Bone marrow (tissue), 2 donors: ENCODE results near the gene CHD5.
"Not testable (repeated sequence)": the region's sequence is repeated elsewhere in the genome, so short reads cannot be mapped to it uniquely, and the experiment has no call there.

ENCODE experiments used
- DNase-seq, 2 donors: peaks; one replicate each; lab custom pipeline; 2025; lab: John Stamatoyannopoulos, UW

The CHD5 gene

DNA sequence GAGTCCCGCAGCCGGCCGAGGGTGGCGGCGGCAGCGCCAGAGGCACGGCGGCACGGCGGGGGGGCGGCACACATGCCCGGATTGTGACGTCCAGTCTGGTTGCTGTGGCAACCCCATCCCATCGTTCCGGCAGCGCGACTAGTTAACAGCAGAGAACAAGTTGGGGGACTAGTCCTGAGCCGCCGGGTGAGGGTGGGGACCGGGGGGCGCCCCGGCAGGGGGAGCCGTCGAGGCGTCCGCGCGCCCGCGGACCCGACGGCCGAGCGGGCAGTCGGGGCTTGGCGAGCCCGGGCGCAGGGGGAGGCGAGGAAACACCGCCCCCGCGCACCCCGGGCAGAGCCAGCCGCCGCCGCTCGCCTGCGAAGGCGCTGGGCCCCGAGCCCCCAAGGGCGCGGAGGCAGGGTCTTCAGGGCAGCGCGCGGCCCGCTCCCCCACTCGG is at the start of gene CHD5:
TSS of gene CHD5 (minus strand) at position 54 of the 439 bp plus-strand sequence. CDS start 298 bp downstream, outside the sequence.
- DNase-seq = no peak

DNA sequence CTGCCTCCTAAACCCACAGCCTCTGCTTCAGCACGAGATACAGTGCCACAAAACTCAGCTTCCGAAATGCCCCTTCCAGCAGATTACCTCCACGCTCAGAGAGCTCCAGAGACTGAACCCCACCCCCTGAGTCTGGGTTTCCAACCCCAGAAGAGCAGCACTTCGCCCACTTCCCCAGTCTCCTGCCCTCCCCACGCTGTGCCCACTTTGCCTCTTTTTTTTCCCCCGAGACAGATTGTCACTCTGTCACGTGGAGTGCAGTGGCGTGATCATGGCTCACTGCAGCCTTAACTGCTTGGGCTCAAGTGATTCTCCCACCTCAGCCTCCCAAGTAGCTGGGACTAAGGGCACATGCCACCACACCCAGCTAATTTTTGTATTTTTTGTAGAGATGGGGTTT is 45.5 kb upstream of the CHD5 start:
- DNase-seq = no peak

DNA sequence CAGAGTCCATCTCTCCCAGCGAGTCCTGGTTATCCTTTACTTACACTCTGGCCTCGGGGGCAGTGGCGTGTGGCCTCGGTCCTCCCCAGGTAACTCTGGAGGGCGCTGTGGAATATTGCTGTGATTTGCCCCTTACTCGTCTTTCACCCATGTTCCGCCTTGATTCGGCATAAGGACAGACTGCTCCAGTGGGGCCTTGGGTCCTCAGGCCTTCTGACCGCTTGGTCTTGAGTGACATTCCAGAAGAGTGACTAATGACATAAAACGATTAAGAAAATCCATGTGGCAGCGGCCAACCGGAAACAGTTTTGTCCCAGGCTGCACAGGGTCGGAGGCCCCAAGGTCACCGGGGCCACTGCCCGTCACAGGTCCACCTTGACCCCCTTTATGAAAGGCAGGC is 44.6 kb upstream of the CHD5 start:
- DNase-seq = no peak

DNA sequence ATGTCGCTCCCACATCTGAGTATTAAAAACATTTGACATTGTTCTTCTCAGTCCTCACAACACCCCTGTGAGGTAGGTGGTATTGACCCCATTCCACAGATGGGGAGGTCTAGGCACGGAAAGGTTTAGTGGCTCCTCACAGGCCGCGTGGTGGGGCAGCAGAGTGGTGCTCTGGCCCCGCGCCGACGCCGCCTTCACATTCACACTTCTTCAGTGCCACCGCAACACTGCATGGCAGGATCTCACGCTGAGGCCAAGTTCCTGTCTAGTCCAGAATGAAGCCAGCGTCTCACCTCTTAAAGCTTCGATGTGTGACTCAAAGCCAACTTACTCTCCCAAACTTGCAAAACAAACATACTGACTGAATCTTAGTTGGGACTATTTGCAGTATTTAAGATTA is 43.5 kb upstream of the CHD5 start:
- no peak for DNase-seq

DNA sequence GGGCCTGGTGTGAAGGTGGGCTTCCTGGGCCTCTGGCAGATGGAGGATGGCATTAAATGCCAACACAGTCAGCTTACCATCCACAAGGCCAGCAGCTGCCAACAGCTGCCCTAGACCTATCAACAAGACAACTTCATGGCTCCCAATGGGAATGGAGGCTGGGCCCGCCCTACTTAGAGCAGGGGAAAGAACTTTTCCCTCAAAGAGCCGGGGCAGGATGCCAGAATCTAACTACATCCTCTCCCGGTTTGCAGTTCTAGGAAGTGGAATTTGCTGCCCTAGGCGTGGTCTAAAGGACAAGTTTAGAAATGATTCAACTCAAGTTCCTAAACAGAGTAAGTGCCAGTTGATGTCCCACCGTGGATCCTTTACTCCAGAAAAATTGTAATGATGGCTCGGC is 42.5 kb upstream of the CHD5 start:
- DNase-seq = no peak

DNA sequence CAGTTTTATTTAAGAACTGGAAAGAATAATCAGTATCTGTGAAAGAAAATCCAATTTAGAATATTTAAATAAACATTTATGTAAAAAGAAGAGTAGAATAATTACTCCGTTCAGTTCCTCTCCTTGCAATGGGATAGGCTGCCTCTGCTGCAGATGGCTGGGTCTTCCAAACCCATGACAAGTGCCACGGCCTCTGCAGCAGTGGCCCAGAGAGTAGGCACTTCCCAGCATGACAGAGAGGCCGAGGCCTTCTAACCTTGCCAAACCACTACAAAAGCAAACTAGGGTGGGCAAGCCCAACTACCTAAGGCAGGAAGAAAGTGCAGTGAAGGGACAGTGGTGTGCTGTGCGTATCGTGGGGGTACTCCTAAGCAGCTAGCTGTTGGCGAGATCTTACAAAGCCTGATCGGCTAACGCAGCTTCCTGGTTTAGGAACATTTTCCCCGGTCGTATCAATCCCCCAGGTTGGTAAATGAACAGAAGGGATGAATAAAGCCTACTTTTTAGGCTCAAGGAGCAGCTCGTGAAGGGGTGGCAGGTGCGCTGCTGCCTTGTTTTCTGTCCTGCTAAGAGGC is 41.2 kb upstream of the CHD5 start:
- no peak for DNase-seq

DNA sequence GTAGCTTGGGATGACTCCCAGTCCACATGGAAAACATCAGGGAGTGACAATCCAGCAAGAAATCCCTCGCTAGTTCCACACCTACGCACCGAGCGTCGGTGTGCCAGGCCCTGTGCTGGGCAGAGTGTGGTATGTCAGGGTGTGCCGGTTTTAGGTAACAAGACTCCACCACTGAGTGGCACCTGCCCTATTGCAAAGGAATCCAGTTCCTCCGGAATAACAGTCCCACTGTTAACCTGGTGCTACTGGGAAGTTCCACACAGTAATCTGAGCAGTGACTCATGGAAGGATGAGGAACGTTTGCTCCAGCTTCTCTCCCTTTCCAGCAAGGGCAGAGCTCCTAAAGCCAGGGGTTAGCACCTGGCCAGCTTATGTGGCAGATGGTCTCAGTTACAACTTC is 40.1 kb upstream of the CHD5 start:
- DNase-seq = no peak

DNA sequence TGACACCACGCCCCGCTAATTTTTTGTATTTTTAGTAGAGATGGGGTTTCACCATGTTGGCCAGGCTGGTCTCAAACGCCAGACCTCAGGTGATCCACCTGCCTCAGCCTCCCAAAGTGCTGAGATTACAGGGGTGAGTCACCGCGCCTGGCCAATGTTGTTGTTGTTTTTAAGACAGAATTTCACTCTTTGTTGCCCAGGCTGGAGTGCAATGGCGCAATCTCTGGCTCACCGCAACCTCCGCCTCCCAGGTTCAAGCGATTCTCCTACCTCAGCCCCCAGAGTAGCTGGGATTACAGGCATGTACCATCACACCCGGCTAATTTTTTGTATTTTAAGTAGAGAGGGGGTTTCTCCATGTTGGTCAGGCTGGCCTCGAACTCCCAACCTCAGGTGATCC is 39.5 kb upstream of the CHD5 start:
- not testable (repeated sequence) for DNase-seq

DNA sequence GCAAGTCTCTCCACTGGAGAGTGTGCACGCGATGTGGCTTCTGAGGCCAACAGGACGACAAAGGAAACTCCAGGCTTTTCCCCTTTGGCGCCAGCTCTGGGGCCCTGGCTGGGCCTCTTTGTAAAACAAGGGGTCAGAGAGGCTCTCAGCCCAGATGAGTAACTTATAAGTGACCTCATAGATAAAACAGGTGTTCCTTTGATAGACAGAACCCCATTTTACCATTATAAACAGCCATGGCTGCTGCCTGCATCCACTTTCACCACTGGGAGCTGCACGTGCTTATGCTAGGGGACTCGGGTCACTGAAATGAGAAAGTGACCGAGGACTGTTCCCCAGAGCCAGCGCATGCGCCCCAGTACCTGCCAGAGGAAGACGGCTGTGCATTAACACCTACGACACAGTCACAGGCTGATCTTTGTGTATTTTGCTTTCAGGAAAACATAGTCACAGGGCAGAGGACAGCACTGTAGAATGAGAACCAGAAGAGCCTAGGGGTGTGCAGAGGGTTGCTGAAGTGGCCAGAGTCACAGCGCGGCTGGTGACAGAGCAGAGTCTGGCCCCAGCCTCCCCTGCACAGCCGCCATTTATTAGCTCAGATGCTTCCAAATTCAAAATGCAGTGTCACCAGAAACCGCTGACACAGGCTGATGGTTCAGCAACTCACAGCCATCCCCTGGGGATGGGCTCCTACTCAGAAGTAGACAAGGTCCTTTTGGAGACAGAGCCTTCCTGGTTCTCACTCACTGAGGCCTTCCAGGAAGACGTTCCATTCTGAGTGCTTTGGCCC is 38.4 kb upstream of the CHD5 start:
- DNase-seq = no peak

DNA sequence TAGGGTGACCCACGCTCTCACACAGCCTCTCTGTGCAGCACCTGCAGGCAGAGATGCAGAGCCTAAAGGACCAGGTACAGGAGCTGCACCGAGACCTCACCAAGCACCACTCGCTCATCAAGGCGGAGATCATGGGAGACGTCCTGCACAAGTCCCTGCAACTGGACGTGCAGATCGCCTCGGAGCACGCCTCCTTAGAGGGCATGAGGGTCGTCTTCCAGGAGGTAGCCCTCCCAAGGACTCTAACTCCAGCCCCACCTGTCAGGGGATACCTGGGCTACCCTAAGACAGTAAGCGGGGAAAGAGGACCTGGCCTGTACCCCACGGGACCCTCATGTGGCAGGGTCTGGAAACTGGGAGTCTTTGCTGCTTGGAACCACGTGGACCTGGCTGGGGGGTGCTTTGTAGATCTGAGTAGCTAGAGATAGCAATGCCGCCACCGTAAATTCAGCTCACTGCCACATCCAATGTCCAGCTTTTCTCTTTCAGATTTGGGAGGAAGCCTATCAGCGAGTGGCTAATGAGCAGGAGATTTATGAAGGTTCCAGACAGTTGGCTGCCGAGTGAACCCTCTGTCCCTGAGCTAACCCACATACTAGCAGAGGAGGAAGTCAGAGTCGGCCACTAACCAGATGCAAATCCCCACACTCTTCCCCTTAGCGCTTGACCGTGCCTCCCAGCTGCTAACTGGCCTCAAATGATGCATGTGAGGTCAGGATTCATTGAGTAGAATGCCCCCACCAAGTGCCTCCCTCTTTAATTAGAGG is 32.3 kb upstream of the CHD5 start:
- no peak for DNase-seq

DNA sequence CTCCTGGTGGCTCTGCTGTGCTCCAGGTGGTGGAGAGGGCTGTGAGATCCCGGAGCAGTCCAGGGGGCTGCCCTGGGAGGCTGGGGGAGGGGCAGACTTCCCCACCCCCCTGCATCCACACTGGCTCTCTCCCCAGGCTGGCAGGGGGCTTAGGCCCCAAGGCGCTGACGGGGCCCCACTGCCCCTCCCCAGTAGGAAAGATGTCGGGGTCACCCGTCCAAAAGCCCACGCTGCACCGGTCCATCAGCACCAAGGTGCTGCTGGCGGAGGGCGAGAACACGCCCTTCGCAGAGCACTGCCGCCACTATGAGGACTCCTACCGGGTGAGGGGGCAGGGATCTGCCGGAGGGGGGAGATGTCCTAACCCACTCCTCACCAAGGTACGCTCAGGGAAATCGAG is 31.6 kb upstream of the CHD5 start:
- no peak for DNase-seq

DNA sequence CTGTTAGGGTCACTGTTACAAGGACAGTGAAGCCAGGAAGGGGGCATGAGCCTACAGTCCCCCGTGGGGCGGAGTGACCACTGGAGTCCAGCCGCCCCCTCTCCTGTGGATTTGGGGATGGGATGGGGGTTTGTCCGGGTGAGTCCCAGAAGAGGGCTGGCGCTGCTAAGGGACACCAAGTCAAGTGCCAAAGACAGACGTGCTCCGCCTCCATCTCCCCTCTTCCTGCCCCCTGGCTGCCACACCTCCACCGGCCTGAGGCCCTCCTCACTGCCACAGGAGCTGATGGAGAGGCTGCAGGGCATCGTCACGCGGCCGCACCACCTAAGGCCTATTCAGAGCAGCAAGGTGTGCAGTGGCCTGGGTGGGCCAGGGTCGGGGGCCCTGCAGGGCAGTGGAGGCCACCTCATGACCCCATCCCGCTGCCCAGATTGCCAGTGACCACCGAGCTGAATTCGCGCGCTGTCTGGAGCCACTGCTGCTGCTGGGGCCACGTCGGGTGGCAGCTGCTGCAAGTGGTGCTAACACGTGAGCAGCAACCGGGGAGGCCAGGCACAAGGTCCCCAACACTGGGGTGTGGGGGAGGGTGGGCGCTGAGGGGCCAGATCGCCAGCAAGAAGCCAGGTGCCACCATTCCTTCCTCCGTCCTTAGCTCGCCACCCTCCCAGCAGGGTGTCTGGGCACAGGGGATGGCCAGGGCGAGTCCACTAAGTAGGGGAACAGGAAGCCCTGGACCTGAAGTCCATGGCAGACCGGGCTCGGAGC is 30.7 kb upstream of the CHD5 start:
- no peak for DNase-seq

DNA sequence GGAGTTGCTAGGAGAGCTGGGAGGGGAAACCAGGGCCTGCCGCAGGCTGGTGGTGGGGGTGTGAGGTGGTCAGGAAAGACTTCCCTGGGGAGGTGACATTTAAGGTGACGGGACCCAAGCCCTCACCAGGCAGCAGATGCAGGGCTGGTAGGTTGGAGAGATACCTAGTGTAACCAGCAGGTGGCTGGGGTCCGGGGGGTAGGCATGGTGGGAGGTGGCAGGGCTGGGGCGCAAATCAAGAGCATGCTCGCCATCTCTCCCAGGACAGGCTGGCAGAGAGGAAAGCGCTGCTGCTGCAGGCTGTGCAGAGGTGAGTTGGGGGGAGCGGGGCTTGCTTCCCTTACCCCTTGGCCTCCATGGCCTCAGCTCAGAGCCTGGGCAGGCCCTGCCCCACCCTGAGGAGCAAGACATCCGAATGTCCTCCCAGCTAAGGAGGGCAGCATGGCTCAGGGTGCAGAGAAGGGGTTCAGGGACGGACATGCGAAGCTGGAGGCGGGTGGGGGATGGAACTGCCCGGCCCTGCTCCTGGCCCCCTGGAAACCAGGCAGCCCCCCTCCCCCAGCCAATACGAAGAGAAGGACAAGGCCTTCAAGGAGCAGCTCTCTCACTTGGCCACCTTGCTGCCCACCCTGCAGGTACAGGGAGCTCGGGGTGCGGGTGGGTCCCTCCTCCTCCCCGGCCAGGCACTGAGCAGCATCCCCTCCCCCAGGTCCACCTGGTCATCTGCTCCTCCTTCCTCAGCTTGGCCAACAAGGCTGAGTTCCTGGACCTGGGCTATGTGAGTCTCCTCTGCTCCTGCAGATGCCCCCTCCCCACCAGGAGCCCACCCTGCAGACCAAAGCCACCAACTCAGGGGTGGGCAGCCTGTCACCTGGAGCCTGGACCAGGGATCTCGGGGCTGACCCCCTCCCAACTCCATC is 29.8 kb upstream of the CHD5 start:
- DNase-seq = no peak

DNA sequence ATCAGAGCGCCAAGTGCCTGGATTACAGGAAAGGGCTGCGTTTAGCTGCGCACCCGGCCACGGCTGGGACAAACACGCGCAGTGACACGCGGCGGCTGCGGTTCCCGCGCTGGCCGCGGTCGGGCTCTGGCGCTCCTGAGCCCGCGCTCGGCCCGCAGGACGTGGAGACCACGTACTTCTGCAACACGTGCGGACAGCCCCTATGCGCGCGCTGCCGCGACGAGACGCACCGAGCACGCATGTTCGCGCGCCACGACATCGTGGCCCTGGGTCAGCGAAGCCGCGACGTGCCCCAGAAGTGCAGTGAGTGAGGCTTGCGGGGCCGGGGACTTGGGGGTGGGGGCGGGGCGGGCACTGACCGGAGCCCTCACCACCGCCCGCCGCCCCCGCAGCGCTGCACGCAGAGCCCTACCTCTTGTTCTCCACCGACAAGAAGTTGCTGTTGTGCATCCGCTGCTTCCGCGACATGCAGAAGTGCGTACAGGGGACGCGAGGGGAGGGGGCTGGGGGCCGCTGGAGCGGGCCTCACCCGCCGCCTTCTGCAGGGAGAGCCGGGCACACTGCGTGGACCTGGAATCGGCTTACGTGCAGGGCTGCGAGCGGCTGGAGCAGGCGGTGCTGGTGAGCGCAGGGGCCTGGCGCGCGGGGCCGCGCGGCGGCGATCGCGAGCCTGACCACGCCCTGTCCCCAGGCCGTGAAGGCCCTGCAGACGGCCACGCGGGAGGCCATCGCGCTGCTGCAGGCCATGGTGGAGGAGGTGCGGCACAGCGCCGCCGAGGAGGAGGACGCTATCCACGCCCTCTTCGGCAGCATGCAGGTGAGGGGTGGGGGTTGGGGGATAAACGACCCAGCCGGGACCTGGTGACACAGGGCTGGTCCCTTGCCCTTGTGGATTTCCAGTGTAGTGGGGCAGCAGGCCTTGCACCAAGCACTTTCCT is 28.9 kb upstream of the CHD5 start:
- DNase-seq = peak in 1 of 2 donors; percentile 38

DNA sequence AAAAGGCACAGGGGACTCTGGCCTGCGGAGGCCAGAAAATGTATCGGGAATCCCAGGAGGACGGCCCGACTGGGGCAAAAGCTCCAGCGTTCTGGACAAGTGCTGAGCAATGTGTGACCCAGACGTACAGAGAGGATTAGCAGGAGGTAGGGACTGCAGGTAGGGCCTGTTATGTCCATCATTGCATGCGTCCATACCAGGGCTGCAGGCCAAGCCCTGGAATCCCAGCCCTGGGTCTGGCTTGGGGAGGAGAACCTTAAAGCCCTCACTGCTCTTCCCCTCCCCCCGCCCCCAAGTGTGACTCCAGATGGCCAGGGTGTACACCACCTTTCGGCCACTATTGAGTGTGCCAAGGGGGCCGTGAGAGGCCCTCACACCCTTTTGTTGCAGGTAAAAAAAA is 27.8 kb upstream of the CHD5 start:
- no peak for DNase-seq

DNA sequence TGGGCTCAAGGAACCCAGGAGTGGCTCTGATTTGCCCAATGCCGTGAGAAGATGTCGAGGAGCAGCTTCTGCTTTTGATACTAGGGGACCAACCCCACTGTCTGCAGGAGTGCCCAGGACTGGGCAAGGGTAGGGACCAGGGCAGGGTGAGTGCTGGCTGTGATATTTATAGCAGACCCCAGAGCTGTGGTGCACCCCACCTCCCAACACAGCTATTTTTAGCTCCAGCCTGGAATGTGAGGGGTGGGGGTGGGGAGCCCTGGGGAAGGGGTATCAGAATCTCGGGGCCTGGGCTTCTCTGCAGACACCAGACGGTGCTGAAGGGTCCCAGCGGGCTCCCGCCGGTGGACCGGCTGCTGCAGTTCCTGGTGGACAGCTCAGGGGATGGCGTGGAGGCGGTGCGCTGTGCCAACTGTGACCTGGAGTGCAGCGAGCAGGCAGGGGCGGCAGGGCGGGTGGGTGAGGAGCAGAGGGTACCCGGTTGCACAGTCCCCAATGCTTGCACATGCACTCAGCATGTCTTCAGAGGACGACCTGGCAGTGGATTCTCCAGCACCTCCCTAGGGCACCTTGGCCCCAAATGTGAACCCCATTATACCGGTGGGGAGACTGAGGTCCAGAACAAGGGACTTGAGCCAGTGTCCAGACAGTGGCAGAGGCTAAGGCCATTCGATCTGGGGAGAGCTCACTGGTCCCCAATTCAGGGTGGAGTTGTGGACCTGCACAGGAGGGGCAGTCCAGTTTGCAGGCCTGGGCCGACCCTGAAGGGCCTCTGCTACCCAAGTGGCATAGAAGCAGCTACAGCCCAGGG is 27.2 kb upstream of the CHD5 start:
- no peak for DNase-seq

DNA sequence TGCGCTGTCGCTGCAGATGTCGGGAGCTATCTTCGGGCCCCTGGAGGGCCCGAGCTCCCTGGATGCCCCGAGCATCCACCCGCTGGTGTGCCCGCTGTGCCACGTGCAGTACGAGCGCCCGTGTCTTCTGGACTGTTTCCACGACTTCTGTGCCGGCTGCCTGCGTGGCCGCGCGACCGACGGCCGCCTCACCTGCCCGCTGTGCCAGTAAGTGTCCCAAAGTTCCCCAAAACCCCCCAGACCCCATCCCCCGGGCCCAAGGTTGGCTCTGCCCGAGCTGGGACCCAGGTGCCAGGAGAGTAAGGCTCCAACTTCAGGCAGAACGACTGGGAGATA is 26.4 kb upstream of the CHD5 start:
- DNase-seq = no peak

DNA sequence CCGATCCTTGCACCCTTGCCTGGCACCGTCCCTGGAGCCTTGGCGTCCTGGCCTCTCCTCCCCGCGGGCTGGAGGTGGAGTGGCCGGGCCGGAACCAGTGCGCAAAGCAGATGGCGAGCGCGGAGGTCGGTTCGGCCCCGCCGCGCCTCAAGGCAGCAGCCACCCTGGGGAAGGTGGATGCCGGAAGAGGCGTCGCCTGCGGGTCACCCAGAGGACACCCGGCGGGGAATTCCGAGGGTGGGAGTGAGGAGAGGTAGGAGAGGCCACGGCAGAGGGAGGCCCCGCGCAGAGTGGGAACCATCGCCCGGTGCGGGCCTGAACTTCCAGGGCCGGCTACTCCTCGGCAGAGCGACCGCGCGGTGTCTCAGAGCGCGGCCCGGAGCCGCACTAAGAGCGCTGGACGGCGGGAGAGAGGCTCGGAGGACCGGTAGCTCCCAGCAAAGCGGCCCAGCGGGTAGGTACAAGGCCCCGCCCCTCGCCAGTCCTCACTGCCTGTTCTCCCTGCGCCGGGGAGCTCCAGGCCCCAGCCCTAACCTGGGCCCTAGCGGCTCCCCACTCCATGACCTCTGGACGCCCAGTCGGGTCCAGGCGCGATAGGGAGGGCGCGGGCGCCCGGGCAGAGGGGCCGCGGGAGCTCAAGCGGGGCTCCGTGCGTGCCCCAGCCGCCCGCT is 25.9 kb upstream of the CHD5 start, which contains the start of gene RNF207:
TSS of gene RNF207 (plus strand) at position 271 of the 671 bp plus-strand sequence. CDS start 417 bp downstream, outside the sequence.
- no peak for DNase-seq

DNA sequence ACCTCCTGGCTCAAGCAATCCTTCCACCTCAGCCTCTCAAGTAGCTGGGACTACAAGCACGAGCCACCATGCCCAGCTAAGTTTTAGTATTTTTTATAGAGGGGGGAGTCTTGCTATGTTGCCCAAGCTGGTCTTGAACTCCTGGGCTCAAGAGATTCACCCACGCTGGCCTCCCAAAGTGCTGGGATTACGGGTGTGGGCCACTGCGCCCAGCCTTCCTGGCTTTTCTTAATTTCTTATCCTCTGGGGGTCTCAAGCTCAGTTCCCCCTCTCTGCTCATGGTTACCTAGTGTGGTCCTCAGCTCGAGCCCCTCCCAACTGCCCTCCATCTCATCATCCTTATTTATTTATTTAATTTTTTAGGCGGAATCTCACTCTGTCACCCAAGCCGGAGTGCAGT is 22.1 kb upstream of the CHD5 start:
- DNase-seq = no peak
